COR-L47 (cell line): Measurements from ENCODE around the gene CAMK4.

Experiments used
- DNase-seq: peaks from one replicate; lab custom pipeline; 2025; lab: John Stamatoyannopoulos, UW

Gene CAMK4

DNA sequence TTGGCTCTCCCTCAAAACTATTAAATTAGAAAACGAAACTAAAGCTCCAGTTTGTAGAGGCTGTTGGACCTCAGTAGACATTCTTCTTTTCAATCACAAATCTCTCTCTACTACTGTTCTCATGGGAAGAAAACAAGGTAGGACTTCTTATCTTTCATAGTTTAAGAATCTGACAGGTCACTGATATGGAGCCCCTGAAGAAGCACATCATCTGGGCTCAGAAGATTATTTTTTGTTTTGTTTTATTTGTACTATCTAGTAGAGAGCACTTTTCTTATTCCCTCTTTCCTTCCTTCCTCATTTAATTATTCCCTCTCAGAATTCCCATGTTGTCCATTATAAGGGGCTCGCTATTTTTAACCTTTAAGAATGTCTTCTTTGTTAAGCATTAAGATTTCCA, 261.9 kb downstream of the CAMK4 start:
- no peak for DNase-seq

DNA sequence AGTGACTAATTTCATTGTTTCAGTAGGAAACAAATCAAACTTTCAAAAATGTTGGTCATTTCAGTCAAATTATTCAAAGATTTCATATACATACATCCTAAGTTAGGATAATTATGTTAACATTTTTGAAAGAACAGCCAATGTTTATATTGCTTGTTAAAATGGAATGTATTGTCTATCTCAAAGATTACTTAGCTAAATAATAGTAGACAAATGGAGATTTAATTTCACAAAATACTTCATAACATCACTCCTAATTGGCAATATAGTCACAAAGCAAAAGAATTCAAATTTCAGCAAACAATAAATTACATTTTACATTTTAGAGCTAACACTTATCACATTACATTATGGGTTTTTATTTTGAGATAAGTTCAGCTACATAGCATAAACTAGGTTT, 262.7 kb downstream of the CAMK4 start:
- no peak for DNase-seq

DNA sequence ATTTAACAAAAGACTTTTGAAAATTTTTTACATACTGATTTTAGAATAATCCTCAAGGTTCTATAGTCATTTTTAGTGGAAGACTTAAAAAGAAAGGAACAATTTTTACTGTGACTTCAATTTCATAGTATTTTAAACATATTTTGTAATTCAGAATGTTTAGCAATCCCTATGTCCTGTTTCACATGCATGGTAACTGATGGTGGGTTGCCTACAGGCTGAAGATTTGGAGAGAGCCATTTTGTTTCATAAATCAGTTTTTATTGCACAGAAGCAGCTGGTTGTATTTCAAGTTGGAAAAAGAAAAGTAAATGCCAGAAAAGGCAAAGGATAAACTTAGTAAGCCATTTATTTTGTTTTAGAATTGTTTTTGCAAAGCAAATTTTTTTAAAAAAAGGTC, 264.2 kb downstream of the CAMK4 start:
- no peak for DNase-seq

GRCh38 chr5:111493031-111493430, 268.8 kb downstream of the CAMK4 start:
- no peak for DNase-seq

DNA sequence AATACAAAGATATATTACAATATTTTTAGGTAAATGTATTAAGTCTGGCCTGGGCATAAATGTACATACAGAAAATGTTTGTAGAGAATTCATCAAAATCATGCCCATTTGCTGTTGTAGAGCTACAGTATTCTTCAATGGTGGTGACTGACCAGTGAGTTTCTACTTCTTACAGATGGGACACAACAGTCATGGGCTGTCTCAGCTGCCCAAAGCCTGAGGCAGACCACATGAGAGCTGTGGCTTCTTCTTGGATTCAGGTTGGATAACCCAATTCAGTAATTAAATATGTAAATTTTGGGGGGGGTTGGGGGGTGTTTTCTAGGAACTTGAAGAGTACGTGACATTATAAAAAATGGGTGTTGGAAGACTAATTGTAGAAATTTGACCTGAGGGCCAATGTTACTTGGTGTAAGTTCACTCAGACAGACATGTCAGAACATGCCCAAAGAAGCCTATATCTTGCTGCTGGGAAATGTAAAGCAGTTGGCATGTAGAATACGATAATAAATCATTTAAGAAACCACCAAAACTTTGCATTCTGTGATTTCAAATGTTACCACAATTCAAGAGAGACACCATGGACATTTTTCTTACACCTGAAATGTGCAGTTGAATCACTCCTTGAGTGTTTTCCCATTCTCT, 270.3 kb downstream of the CAMK4 start:
- DNase-seq = no peak

DNA sequence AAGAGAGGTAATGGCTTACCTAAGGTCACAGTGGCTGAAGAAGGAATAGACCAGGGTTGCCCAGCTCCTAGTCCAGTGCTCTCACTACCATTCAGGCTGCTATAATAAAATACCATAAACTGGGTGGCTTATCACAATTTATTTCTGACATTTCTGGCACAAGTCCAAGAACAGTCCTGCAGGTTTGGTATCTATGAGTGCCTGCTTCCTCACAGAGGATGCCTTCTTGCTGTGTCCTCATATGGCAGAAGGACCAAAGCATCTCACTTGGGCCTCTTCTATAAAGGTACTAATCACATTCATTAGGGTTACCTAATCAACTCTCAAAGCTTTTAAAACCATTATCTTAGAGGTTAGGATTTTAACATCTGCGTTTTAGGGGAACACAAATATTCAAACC, 271.0 kb downstream of the CAMK4 start:
- no peak for DNase-seq

- no peak for DNase-seq
These were observed 274.2 kb downstream of the CAMK4 start for GRCh38 chr5:111498346-111498745.

- no peak for DNase-seq
These were observed 278.8 kb downstream of the CAMK4 start for GRCh38 chr5:111502956-111503355.

DNA sequence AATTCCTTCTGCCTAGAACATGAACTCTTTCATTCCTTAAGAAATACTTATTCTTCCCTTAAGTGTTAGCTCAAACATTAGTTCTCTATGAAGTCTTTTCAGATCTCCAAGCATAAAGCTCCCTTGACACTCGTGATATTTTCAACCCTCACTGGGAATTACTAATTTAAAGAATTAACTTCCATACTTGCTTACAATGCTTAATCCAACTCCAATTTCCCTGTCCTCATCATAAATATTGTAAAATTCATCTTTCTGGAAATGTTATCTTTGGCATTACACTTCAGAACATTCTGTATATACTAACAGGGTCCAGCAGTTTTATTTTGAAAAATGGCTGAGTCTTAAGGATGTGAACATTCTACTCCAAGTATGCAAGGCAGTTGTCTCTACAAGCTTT, 280.9 kb downstream of the CAMK4 start:
- DNase-seq = no peak

- DNase-seq = no peak
These were observed 283.1 kb downstream of the CAMK4 start for GRCh38 chr5:111507276-111507675.

DNA sequence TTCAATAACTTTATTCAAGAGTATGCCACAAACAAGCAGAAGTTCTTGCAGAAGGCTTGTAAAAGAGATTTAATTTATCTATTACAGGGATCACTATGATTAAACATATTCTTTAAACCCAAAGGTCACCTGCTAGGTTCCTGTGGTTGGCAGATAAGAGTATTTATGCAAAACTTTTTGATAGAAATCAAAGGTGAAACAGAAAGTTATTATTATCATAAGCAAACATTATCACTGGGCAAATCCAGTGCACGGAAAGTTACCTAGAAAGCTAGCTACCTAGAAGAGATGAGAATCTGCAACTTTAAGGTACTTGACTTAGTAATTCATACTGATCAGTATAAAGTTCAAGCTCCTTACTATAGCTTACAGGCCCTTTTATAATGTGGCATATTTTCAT, 284.9 kb downstream of the CAMK4 start:
- no peak for DNase-seq

GRCh38 chr5:111511174-111511830, 287.1 kb downstream of the CAMK4 start:
- DNase-seq = no peak

GRCh38 chr5:111511831-111512374, 287.7 kb downstream of the CAMK4 start:
- DNase-seq = no peak

- DNase-seq = peak; percentile 96
These were observed 288.4 kb downstream of the CAMK4 start, which contains the start of gene STARD4 for GRCh38 chr5:111512375-111513130. TSS of gene STARD4 (minus strand) at chr5:111512535. CDS start at chr5:111507433, 5,102 bp downstream.

DNA sequence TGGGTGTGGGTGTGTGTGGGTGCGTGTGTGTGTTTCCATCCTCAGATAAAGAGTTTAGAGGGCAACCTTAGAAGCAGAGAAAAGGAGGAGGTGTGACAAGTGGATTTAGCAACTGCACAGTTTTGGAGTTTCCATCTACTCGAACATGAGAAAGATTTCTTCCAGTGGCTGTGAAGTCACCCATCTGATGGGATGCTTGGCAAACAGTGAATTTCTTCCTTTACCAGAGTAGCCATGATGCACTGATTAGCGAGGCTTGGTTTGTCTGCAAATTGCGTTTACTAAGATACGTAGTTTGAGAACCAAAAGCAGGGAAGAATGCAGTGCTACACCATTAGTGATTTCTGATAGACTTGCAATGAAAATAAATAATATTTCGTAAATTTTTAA, 288.9 kb downstream of the CAMK4 start:
- DNase-seq = no peak

DNA sequence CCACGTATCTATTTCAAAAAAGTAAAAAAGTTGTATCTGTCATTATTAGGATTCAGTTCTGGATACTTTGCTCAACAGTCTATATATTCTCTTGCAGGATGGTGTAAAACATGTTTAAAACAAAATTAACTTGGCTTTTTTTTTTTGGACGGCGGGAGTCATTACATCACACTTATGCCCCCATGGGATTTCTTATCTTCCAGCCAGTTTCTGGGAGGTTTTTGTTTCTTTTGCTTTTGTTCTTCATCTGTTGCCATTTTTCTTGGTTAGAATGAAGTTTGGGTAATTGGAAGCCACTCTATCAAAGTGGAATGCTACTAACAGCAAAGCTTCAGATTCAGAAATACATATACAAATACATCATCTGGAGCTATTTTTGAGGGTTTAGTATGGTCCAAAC, 289.9 kb downstream of the CAMK4 start:
- DNase-seq = no peak

GRCh38 chr5:111517853-111518501, 293.8 kb downstream of the CAMK4 start:
- DNase-seq = no peak

DNA sequence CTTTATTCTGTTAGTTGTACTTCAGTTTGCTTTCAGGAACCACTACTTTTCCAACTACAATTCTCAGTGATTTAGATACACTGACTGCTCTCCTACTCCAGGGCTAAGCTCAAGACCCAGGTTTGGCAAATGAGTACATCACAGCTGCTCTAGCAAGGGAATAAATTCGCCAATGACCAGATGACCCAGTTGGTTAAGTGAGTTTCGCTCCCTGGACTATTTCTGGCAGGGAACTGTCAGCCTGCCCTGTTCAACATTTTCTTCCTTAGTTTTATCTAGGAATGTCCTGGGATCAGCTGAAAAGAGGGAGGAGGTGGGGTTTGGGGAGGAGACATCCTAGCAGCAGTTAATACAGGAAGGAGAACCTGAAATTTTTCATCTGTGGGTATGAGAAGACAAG, 294.6 kb downstream of the CAMK4 start:
- DNase-seq = no peak

DNA sequence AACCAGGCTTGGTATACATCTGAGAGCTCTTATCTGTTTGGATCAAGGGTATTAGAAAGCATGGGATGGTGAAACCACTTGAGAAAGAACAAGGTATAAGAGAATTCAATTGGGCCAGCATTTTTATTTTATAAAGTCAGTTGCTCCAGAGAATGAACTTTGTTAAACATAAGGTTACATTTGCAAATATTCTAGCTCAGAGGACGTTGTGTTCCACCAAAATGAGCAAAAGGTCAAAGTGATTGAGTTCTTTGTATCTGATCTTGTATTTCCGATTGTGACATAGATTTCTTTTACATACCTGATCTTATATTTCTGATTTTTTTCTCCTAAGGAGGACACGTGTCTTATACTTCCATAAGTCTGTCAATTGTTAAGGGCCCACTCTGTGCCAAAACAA, 296.7 kb downstream of the CAMK4 start:
- no peak for DNase-seq

GRCh38 chr5:111528056-111528455, 303.9 kb downstream of the CAMK4 start:
- DNase-seq = no peak

- no peak for DNase-seq
These were observed 306.1 kb downstream of the CAMK4 start for GRCh38 chr5:111530298-111530740.

DNA sequence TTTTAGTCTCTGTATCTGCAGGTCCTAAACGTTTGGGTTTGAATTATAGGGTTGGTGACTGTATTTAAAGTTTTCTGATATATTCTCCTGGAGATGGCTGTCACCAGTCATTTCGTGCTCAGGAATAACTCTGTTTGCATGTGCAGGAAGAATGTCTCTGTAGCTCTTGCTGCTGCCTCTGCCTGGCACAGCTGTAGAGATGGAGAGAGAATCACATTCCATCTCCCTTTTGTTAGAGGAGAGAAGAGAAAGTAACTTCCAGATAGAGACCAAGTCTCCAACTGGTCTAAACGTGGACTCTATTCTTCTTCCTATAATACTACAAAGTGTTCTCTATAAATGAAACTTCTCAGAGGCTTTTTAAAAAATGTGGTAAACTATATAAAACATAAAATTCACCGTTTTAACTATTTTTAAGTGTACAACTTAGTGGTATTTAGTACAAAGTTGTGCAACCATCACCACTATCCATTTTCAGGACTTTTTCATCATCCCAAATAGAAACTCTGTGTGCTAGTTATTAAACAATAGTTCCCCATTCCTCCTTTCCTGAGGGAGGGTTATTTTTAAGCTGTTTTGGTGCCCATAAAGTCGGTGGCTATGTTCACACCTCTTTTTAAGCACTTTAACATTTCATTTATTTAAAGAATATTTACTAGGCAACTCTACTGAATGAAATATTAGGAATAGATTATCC, 308.9 kb downstream of the CAMK4 start:
- no peak for DNase-seq
